ENCODE results near the gene AP3D1. TPM values are rescaled to one million over a fixed set of nuclear protein-coding genes. Genes with fewer than 3 reads are reported as not detected.

The AP3D1 gene
- total and polyA plus RNA-seq, 9 of the 15 experiments (the other 6 are each of a cell fraction or from before 2014, with no cell fraction given): 1.2 to 86.1 (median 35.9) TPM

GRCh38 chr19:2144190-2144589, 7.2 kb downstream of the AP3D1 start (continued):
- TF ChIP-seq, protein P1, sequence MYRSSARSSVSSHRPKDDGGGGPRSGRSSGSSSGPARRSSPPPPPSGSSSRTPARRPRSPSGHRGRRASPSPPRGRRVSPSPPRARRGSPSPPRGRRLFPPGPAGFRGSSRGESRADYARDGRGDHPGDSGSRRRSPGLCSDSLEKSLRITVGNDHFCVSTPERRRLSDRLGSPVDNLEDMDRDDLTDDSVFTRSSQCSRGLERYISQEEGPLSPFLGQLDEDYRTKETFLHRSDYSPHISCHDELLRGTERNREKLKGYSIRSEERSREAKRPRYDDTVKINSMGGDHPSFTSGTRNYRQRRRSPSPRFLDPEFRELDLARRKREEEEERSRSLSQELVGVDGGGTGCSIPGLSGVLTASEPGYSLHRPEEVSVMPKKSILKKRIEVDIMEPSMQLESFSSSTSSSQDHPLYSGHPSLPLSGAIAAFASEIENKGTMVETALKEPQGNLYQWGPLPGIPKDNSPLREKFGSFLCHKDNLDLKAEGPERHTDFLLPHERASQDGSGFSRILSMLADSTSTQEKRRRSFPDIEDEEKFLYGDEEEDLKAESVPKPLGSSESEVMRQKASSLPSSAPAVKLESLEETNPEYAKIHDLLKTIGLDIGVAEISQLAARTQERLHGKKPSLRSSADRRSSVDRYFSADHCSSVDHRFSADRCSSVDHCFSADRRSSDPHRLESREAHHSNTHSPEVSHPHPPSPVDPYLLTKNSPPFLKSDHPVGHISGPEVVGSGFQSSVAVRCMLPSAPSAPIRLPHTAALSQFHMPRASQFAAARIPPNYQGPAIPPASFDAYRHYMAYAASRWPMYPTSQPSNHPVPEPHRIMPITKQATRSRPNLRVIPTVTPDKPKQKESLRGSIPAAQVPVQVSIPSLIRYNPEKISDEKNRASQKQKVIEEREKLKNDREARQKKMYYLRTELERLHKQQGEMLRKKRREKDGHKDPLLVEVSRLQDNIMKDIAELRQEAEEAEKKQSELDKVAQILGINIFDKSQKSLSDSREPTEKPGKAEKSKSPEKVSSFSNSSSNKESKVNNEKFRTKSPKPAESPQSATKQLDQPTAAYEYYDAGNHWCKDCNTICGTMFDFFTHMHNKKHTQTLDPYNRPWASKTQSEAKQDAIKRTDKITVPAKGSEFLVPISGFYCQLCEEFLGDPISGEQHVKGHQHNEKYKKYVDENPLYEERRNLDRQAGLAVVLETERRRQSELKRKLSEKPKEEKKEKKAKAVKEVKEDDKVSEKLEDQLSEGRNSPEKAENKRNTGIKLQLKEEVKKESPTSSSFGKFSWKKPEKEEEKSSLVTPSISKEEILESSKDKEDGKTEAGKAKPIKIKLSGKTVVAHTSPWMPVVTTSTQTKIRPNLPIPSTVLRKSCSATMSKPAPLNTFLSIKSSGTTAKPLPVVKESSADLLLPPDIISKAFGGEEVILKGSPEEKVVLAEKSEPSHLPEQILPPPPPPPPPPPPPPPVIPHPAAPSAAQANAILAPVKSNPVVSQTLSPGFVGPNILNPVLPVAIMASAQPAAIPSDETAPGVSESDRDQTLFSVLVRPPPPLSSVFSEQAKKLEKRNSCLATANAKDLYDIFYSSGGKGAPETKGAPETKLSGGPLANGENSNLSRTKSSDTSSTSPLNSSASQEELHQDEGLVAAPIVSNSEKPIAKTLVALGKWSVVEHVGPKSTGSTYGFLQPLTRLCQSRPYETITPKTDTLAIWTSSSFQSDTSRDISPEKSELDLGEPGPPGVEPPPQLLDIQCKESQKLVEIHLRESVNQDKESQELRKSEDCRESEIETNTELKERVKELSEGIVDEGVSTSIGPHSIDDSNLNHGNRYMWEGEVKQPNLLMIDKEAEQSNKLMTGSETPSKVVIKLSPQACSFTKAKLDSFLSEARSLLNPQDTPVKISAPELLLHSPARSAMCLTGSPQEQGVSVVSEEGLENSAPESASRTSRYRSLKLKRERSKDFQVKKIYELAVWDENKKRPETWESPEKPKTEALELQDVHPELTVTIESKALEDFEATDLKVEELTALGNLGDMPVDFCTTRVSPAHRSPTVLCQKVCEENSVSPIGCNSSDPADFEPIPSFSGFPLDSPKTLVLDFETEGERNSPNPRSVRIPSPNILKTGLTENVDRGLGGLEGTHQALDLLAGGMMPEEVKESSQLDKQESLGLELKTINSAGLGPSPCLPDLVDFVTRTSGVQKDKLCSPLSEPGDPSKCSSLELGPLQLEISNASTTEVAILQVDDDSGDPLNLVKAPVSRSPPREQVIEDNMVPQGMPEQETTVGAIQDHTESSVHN (IDR thresholded peaks at IDR 0.05; ENCODE audit: borderline replicate concordance in 1 of 2, low read depth in 1 of 2): no peak
- TF ChIP-seq FIP1L1 (IDR thresholded peaks at IDR 0.05; ENCODE audit: low read depth, low read length, poor library complexity, severe bottlenecking): no peak
- TF ChIP-seq, protein P2, sequence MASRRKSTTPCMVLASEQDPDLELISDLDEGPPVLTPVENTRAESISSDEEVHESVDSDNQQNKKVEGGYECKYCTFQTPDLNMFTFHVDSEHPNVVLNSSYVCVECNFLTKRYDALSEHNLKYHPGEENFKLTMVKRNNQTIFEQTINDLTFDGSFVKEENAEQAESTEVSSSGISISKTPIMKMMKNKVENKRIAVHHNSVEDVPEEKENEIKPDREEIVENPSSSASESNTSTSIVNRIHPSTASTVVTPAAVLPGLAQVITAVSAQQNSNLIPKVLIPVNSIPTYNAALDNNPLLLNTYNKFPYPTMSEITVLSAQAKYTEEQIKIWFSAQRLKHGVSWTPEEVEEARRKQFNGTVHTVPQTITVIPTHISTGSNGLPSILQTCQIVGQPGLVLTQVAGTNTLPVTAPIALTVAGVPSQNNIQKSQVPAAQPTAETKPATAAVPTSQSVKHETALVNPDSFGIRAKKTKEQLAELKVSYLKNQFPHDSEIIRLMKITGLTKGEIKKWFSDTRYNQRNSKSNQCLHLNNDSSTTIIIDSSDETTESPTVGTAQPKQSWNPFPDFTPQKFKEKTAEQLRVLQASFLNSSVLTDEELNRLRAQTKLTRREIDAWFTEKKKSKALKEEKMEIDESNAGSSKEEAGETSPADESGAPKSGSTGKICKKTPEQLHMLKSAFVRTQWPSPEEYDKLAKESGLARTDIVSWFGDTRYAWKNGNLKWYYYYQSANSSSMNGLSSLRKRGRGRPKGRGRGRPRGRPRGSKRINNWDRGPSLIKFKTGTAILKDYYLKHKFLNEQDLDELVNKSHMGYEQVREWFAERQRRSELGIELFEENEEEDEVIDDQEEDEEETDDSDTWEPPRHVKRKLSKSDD (conservative IDR thresholded peaks at IDR 0.05; ENCODE audit: low read length): no peak
